WTC11 (cell line): ENCODE results near the gene SORCS2.

Source experiments
- CTCF ChIP-seq: fragments of 200-600 bp; IDR thresholded peaks from 2 replicates; pipeline ENCODE4 v1.8.0; 2022; ENCODE audit warnings: antibody characterized with exemption
- TCF7 ChIP-seq: sonication (generic); formaldehyde crosslinking; IDR thresholded peaks from 2 replicates; pipeline ENCODE4 v1.8.0; 2022; ENCODE audit warnings: mild to moderate bottlenecking, low read depth, missing genetic modification reagents, moderate library complexity
- ZNF232 ChIP-seq: sonication (generic); formaldehyde crosslinking; IDR thresholded peaks from 2 replicates; pipeline ENCODE4 v1.8.0; 2022; ENCODE audit warnings: mild to moderate bottlenecking, missing genetic modification reagents
- TF ChIP-seq, protein P1 (sequence below): sonication (generic); formaldehyde crosslinking; IDR thresholded peaks from 2 replicates; pipeline ENCODE4 v1.8.1; 2023; ENCODE audit warnings: mild to moderate bottlenecking, missing genetic modification reagents, borderline replicate concordance

DNA sequence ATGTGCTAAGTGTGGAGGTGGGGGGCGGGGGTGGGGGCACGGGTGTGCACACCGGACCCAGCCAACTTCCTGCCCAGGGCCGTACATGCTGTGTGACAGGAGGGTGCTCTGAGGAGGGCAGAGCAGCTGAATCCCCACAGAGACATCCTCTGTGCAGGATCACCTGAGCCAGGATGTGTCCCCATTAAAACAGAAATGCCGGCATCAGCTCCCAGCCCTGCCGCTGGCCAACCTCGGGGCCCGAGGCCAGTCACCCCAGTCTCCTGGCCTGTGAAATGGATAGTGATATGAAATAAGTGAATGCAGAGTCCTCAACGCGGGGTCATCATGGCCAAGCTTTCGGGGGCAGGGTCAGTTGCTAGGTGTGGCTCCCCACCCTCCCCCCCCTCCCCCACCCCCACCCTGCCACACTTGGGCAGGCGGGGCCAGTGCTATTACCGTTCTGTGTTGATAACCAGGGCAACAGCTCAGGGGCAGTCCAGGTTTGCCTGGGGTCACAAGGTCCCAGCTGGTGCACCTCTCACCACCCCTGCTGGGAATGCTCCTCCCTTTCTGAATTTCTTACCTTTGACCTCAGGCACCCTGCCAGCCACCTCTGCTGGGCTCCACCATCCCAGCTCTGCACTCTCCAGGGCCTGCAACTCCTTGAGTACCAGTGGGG, 469.6 kb downstream of the SORCS2 start:
- TF ChIP-seq ZNF232 (CRISPR knock-in tag): no peak
- TF ChIP-seq TCF7 (CRISPR knock-in tag): no peak
- TF ChIP-seq, protein P1, sequence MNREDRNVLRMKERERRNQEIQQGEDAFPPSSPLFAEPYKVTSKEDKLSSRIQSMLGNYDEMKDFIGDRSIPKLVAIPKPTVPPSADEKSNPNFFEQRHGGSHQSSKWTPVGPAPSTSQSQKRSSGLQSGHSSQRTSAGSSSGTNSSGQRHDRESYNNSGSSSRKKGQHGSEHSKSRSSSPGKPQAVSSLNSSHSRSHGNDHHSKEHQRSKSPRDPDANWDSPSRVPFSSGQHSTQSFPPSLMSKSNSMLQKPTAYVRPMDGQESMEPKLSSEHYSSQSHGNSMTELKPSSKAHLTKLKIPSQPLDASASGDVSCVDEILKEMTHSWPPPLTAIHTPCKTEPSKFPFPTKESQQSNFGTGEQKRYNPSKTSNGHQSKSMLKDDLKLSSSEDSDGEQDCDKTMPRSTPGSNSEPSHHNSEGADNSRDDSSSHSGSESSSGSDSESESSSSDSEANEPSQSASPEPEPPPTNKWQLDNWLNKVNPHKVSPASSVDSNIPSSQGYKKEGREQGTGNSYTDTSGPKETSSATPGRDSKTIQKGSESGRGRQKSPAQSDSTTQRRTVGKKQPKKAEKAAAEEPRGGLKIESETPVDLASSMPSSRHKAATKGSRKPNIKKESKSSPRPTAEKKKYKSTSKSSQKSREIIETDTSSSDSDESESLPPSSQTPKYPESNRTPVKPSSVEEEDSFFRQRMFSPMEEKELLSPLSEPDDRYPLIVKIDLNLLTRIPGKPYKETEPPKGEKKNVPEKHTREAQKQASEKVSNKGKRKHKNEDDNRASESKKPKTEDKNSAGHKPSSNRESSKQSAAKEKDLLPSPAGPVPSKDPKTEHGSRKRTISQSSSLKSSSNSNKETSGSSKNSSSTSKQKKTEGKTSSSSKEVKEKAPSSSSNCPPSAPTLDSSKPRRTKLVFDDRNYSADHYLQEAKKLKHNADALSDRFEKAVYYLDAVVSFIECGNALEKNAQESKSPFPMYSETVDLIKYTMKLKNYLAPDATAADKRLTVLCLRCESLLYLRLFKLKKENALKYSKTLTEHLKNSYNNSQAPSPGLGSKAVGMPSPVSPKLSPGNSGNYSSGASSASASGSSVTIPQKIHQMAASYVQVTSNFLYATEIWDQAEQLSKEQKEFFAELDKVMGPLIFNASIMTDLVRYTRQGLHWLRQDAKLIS (CRISPR knock-in tag): no peak
- TF ChIP-seq CTCF: no peak
